ENCODE measurements around the gene CNTN5.

Gene CNTN5

DNA sequence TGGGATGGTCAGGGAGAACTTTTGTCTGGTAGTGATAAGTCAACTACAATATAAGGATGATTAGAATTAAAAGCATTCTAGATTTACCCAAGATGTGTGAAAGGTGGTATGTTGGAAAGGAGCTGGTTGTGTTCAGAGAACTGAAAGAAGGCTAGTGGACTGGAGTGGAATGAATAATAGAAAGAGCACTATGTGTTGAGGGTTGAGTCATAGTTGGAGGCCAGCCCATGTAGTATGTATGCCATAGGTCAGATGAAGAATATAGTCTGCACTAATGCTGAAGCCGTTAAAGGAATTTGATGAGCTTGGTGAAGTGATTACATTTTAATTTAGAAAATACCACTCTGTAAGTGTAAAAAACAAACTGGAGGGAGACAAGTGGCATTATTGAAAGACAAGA, 514.1 kb downstream of the CNTN5 start:
- no peak for DNase-seq

DNA sequence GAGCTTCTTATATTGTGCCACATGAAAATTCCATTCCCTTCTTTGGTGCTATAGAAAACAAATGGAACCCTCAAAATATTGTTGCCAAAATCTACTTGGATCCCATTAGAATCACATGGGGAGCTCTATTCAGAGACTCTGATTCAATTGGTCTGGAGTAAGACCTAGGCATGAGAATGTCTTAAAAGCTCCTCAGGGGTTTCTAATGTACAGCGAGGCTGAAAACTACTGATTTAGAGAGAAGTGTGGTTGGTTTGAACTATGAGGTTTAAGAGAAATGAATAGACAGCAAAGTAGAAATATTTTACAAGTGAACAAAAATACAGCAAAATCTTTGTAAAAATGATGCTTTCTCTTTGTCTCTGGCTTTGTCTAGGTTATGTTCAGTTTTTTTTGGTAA, 514.7 kb downstream of the CNTN5 start:
- no peak for DNase-seq

DNA sequence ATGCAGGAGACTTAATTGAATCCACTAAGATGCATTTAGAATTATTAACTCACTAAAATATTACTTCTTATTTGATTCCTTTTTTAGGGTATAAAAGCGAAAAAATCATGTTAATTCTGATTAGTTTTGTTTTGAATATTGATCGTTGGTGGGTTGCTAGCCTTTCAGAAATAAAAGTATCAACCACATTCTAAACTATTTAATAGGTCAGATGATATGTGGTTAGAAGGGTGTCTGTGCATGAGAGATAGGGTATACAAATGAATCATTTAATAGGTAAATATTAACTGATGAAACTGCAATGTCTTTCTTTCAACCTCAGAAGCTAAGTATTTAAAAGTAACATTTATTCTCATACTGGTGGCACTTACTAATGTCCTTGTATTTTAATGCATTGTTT, 515.1 kb downstream of the CNTN5 start:
- no peak for DNase-seq

DNA sequence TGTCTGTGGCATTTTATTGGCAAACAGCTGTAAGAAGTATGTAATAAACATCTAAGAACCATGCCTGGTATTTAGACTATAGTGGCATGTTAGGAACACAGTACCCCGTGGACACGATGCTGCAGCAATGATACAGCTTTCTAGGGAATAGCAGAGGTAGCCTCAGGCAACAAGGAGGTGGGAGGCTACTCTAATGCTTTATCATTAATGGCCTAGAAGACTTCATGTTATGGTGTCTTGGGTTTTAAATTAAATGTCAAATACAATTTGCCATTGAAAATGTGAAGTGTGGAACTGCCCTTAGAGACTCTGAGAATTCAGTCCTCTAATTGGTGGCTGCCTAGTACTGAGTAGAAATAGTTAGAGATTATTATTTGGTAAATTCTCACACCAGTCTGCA, 516.9 kb downstream of the CNTN5 start:
- DNase-seq: no peak

DNA sequence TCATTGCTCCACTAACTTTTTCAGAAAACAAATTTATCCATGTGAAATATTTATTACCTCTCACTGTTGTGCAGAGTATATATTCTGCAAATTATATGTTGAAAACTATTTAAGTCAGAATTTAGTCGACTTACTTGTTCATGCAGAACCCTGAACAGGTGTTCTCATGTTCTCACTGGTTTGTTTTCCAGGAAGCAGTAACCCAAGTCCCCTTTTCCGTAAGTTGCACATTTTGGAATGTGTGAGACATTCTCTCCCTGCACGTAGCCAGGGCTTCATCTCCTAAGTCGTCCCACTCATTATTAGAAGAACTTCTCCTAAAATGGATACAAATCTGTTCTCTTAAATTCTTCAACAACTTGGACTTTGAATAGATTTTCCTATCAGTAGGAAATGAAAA, 524.9 kb downstream of the CNTN5 start:
- no peak for DNase-seq

DNA sequence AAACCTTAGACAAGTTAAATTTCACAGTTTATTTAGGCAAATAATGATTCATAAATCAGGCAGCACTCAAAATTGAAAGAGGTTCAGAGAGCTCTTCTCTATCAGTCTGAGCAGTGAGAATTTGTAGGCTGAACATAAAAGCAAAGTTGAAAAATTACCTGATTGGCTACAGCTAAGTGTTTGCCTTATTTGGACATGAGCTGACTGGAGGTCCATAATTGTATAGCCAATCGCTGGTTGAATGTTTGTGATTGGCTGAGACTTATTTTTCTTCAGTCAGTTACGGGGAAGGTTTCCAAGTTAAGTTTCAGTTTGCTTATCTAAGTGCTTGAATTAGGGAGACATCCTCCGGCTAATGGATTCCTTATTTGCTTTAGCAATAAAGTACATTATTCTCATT, 527.5 kb downstream of the CNTN5 start:
- no peak for DNase-seq

DNA sequence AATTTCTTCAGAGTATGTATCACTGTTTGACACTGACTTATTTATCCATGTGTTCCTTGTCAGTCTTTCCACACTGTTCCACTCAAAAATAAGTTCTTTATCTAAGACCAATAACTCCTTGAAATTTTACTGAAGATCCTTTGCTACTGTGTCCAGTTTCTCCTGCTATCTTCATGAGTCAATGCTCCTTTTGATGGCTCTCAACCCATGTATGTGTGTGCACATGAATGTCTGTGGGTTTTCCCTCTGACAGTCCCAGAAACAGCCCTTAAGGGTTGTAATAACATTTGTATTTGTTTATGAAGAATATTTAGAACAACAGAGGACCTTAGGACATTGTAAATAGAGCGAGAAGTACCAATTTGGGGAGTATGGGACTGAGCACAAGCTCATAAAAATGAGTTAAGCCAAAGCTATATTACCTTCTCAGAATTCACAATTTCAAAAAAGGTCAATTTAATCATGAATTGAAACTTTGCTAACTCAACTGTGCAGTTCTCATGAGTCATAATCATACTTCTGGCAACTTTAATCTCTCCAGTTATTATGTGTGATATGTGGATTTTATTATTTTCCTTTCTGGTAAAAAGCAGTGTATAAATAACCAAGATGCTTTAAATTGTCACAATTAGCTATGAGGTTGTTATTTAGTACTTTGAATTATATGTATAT, 533.6 kb downstream of the CNTN5 start:
- no peak for DNase-seq

DNA sequence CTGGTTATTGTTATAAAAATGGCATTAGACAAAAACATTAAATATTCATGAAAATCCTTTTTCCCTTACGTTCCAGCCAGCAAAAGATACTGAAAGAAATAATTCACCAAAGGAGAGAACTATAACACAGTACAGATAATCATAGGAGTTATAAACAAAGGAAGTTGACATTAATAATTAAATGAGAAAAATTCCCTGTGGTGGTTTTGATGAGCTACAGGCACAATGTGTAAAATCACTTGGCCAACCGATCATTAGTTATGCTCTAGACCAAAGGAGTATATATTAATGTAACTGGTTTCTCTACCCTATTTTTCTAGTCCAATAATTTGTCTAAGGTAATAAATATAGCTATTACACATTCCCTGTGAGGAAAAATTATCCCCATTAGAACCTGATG, 534.7 kb downstream of the CNTN5 start:
- no peak for DNase-seq

DNA sequence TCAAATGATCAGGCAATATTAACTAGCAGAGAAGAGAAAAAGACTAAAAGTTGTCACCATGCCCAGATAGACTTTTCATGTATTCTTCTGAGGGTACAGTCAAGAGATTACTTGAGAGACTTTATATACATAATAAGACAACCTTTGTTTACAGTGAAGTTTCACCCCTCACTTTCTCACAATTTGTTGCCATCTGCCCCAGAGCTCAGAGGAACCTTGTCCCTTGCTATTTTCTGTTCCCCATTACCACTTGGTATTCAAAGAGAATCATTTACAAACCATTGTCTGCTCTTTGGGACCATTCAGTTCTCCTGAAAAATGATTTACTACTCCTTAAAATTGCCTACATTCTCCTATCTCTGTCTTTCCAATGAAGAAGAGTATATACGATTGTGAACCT, 544.6 kb downstream of the CNTN5 start:
- DNase-seq: no peak

DNA sequence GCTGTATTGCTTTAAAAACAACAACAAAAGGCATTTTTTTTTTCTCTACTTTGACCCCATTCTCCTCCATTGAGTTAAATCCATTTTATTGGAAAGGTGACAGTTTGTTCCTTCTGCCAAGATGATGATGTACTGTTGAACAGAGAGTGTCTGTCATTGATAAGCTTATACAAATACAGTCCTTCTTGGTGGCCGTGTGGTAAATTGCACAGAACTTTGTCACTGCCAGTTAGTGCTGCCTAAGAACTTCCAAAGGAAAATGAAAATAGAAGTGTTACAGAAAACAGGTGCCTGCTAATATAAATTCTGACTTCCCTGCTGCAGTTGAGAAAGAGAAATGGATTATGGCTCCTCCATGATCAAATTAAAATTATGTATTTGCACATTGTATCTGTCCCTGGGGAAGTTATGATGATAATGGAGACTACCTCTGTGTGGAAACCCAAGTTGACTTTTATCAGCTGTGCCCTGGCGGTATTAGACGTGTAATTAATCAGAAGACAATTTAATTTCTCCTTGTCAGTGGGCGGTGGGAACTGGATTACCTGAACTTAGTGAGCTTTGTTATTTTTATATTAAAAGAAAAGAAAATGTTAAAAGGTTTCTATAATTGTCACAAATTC, 546.7 kb downstream of the CNTN5 start:
- no peak for DNase-seq

DNA sequence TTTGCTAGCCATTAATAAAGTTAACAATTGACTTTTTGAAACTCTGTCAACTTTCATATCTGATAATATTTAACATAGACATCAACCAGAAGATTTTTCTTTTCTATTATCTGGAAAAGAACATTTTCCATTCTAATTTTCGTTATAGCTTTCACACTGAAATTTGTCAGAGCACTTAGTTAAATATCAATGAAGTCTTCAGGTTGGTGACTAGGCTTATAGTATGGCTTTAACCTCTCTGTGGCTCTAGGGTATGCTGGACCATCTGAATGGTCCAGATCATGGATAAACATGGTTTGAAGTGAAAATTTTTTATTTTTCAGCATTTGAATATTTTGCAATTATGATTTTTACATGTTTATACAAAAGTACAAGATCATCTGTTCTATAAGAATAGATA, 548.1 kb downstream of the CNTN5 start:
- DNase-seq: no peak

DNA sequence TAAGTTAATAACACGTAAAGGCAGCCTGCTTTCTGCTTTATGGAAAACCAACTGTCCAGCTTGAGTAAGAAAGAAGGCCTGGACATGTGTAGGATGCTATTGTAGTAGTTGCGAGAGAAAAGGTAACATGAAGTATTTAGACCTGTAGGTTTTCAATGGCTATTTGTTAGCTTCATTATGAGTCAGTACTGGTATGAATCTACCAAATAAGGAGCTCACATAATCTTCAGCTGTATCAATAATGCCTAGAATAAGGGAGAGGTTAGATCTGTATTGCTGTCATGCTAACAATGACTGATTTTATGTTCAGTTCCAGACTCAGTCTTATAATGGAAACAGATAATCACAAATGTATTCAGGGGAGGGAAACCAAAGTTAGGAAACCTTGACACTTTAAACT, 550.3 kb downstream of the CNTN5 start:
- no peak for DNase-seq

DNA sequence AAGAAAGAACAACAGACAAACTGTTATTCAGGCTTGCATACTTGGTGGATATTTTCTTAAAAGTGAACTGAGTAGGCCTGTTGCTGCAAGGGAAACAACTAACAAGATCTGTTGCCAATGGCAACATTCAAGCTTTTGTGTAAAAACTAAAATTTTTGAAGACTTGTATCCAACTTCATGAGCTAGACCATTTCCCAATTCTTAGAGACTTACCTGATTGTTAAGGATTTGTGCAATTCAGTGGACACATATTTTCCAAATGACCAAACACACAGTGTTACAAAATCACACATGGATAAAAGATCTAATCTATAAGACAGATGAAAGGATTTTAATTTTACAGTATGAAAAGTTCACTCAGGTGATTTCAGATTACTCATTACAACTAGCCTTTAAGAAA, 564.1 kb downstream of the CNTN5 start:
- DNase-seq: no peak

DNA sequence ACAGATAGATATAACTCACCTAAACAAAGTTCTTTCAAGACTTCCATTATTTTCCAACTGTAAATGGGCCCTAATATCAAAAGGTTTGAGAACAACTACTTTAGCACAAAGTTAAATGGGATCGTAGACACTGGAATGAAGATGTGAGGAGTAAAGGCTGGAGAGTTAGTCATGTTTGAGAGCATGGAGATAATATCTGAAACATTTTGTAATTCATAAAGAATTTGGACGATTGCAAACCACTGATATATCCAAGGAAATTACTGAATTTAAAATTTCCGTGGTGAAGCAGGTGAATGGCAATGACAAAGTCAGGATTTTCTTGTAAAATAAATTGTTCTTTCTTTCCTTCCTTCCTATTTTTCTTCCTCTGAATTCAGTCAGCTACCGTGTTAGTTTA, 564.9 kb downstream of the CNTN5 start:
- no peak for DNase-seq

DNA sequence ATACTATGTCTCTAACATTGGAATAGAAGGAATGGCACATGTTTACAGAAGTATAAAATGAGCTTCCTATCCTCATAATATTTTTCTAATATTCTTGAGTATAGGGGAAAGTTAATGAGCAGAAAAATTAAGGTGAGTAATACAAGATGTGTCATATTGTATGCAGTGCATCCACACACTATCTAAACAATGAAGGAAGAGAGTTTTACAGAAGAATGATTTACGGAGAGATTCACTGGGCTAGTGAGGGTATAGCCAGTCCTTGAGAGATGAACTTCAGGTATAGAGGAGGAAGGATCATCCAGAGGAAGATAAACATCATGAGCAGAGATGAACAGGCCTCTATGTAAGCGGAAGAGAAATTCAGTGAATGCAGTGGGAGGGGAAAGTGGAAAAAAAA, 569.0 kb downstream of the CNTN5 start:
- DNase-seq: no peak

DNA sequence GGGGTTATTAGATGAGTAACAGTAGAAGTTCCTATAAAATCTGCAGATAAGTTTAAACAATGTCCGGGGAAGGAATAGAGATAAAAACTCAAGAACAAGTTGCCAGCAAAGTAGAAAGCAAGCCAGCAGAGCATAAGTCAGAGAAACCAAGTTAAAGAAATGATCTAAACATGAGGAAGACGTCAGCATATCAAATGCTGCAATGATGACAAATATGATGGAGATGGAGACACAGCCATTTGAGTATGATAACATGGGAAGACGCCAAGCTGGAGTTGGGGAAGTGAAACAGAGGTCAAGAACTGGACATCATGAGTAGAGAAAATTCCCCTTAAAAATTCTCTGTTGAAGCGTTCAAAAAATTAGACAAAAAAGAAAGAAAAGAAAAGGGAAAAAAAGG, 571.5 kb downstream of the CNTN5 start:
- no peak for DNase-seq

DNA sequence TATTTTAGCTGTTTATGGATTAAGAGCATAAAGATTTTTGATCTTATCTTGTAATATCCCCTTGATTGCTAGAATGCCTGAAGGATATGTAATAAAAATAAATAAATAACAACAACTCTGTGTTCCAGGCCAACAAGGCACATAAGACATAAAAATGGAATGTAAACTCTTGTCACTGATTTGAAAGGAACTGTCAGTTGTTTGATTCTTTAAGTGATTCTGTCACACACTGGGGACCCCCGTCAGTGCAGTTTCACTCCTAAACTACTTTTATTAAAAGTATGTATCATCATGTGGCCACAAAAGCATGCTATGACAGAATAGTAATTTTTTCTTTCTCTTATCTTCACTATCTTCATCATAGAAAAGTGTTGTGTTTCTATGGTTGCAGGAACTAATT, 572.4 kb downstream of the CNTN5 start:
- DNase-seq: no peak

DNA sequence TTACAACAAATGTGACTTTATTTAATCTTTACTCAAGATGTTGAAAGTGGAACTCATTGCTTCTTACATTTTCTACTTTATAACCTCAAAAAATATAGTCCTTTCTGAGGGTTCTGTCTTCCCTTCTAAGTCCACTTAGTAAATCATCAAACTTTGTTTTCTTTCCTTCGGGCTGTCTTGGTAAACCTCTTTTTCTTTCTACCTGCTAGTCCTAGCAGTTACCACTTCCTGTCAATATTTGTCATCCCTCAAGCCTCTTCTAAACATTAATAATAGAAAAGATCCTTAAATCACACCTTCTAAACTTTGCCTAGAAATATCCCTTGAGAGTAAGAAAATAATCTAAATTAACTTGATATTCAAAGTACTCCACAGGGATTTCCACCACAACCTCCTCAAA, 580.4 kb downstream of the CNTN5 start:
- DNase-seq: no peak

DNA sequence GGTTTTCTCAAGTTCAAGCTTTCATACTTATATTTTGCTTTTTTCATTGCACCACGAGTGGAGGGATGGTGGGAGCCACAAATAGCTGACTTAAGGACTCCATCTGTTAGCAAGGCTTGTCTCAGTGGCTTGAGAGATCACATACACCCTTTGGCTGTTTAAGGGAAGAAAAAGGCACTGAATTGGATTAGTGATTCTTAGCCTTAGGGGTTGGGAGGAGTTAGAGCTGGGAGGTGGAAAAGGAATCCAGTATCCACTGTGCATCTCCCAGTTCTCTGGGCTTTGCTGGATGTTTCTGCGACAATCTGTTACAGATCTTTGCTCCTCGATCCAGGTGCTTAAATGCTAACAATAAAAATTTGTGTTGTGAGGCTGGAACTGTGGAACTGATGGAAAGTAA, 593.6 kb downstream of the CNTN5 start:
- no peak for DNase-seq

DNA sequence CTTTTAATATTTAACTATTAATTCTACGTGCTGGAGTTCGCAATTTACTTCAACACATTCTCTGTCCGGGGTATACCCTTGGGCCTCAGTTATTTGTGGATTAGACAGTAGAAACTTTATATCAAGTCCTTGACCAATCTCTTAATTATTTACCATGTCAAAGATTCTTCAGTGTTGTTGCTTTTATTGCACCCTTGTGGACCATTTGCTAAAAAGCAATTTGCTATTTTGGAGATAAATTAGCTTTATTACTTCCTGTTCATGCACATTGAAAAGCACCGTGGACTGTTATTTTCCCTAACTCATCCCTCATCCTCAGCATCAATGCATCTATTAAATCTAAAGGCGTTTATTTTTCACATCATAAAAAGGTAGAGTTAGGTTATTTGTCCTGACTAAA, 609.9 kb downstream of the CNTN5 start:
- DNase-seq: no peak

DNA sequence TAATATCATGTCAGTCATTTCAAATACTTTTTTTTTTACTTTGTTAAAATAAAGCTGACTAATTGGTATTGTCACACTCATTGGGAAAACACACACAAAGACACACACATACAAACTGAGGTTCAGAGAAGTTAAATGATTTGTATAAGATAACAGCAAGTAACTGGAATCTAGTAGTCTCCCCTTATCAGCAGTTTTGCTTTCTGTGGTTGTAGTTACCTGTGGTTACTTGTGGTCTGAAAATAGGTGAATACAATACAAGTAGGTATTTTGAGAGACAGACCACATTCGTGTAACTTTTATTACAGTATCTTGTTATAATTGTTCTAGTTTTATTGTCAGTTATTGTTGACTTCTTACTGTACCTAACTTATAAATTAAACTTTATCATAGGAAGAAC, 610.9 kb downstream of the CNTN5 start:
- no peak for DNase-seq

DNA sequence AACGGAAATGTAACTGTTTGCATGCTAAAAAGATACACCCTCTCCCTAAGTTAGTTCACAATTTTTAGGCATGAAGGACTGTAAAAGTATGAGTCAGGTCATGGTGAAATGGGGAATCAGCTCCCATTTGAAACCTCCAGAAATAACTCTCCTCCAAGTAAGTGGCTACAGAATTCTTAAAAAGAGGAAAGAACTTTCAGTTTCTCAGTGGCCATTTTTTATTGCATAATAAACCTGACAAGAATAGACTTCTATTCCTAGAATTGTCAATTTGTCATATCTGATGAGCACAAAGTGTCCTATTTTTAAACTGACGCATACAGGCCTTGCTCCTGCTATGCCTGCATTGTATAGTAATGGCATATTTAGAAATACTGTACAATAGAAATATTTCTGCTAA, 612.2 kb downstream of the CNTN5 start:
- no peak for DNase-seq

DNA sequence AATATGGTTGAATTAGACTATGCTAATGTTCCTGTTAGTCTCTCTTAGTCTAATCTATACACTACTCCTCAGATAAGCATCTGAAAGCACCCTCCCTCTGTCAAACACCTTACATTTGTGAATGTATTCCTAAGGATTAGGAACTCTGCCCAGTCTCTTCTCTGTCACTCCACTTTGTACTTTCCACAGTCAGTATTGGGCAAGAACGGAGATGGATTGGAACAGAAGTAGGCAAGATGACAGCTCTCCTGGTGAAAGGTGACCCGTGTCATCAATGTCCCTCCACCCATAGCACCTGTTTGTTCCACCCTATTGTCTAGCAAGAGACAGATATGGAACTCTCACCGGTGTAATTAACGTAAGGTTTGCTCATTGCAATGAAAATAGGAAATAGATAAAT, 613.8 kb downstream of the CNTN5 start:
- DNase-seq: no peak

DNA sequence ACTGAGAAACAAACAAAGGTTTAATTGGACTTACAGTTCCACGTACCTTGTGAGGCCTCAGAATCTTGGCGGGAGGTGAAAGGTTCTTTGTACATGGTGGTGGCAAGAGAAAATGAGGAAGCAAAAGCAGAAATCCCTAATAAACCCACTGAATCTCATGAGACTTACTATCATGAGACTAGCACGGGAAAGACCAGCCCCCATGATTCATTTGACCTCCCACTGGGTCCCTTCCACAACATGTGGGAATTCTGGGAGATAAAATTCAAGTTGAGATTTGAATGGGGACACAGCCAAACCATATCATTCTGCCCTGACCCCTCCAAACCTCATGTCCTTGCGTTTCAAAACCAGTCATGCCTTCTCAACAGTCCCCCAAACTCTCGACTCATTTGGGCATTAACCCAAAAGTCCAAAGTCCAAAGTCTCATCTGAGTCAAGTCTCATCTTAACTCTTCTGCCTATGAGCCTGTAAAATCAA, 617.4 kb downstream of the CNTN5 start:
- no peak for DNase-seq

DNA sequence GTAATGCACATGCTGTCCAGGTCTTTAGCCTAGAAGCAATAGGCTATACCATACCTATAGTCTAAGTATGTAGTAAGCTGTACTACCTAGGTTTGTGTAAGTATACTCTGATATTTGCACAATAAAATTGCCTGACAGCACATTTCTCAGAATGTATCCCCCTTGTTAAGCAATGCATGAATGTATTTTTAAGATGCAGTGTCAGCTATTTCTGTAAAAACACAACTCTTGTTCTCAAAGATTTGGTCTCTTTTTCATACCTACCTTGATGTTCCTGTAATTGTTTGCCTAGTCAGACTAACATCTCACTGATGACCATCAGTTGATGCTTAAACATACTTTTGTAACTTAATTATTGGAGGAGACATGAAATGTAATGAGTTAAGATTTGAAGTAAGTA, 619.9 kb downstream of the CNTN5 start:
- no peak for DNase-seq

Measured in DMS79 (cell line).